ENCODE measurements around the gene ARHGAP15.

The ARHGAP15 gene

GRCh38 chr2:143466391-143466790 lies 337.2 kb downstream of the ARHGAP15 start:
- no peak for DNase-seq

- no peak for DNase-seq
These were observed 337.8 kb downstream of the ARHGAP15 start for GRCh38 chr2:143467011-143467410.

GRCh38 chr2:143468341-143468888 lies 339.2 kb downstream of the ARHGAP15 start:
- DNase-seq: no peak

GRCh38 chr2:143469323-143469722 lies 340.1 kb downstream of the ARHGAP15 start:
- DNase-seq: no peak

- DNase-seq: no peak
These were observed 342.3 kb downstream of the ARHGAP15 start for GRCh38 chr2:143471550-143471949.

- DNase-seq: no peak
These were observed 344.0 kb downstream of the ARHGAP15 start for GRCh38 chr2:143473216-143473615.

- DNase-seq: no peak
These were observed 344.6 kb downstream of the ARHGAP15 start for GRCh38 chr2:143473820-143474219.

GRCh38 chr2:143474586-143474985 lies 345.4 kb downstream of the ARHGAP15 start:
- no peak for DNase-seq

GRCh38 chr2:143475041-143475776 lies 346.0 kb downstream of the ARHGAP15 start:
- no peak for DNase-seq

- no peak for DNase-seq
These were observed 347.3 kb downstream of the ARHGAP15 start for GRCh38 chr2:143476336-143477087.

GRCh38 chr2:143477714-143478443 lies 348.7 kb downstream of the ARHGAP15 start:
- DNase-seq: no peak

GRCh38 chr2:143480086-143480485 lies 350.9 kb downstream of the ARHGAP15 start:
- DNase-seq: no peak

GRCh38 chr2:143480601-143481236 lies 351.5 kb downstream of the ARHGAP15 start:
- no peak for DNase-seq

- no peak for DNase-seq
These were observed 352.0 kb downstream of the ARHGAP15 start for GRCh38 chr2:143481237-143481623.

- DNase-seq: no peak
These were observed 352.5 kb downstream of the ARHGAP15 start for GRCh38 chr2:143481733-143482132.

- DNase-seq: no peak
These were observed 353.1 kb downstream of the ARHGAP15 start for GRCh38 chr2:143482316-143482715.

- DNase-seq: no peak
These were observed 353.6 kb downstream of the ARHGAP15 start for GRCh38 chr2:143482771-143483170.

- DNase-seq: no peak
These were observed 357.8 kb downstream of the ARHGAP15 start for GRCh38 chr2:143486976-143487375.

GRCh38 chr2:143489145-143489544 lies 359.9 kb downstream of the ARHGAP15 start:
- no peak for DNase-seq

GRCh38 chr2:143491131-143491530 lies 361.9 kb downstream of the ARHGAP15 start:
- no peak for DNase-seq

GRCh38 chr2:143493339-143493738 lies 364.1 kb downstream of the ARHGAP15 start:
- no peak for DNase-seq

GRCh38 chr2:143497726-143498125 lies 368.5 kb downstream of the ARHGAP15 start:
- no peak for DNase-seq

GRCh38 chr2:143498496-143498895 lies 369.3 kb downstream of the ARHGAP15 start:
- DNase-seq: no peak
